Measurements from ENCODE around the gene SNX24. TPM values are rescaled to one million over a fixed set of nuclear protein-coding genes. Genes with fewer than 3 reads are reported as not detected.

Gene SNX24
- total RNA-seq, 2 experiments from 2014 or later, result 2.0 to 2.3 TPM

GRCh38 chr5:123007182-123007581 is 161.8 kb downstream of the SNX24 start:
- no peaks in the 10 kb centered on the region for H3K4me1 Mint-ChIP-seq (ENCODE audit: low read depth)
- H3K4me3 Mint-ChIP-seq, result no peak overlapping the region
- ChIA-PET CTCF (no interaction called here), POLR2A (no interaction called here)
- intact Hi-C loops (cut with micrococcal nuclease), result no loop called here
- DNase-seq (no peak), ATAC-seq (no peak)
- TF ChIP-seq CTCF (IDR thresholded peaks at IDR 0.05), result no peak
- no peaks in the 10 kb centered on the region for H3K27me3 Mint-ChIP-seq
- no peaks in the 10 kb centered on the region for H3K36me3 Mint-ChIP-seq (ENCODE audit: low read depth)
- no peak overlapping the region for H3K27ac Mint-ChIP-seq
- no peaks in the 10 kb centered on the region for H3K9me3 Mint-ChIP-seq

GRCh38 chr5:123007754-123008153 is 162.3 kb downstream of the SNX24 start:
- no peak for DNase-seq
- intact Hi-C loops (cut with micrococcal nuclease), result no loop called here
- CTCF ChIA-PET, result no interaction called here

GRCh38 chr5:123012321-123012720 is 166.9 kb downstream of the SNX24 start:
- Mint-ChIP-seq H3K27me3 (no peaks in the 10 kb centered on the region), H3K4me1 (ENCODE audit: low read depth) (peaks cover 2% of the 10 kb centered on the region), H3K36me3 (ENCODE audit: low read depth) (no peaks in the 10 kb centered on the region), H3K9me3 (peaks cover 2% of the 10 kb centered on the region), H3K27ac (no peak overlapping the region), H3K4me3 (no peak overlapping the region)
- POLR2A ChIA-PET, result no interaction called here
- CTCF ChIA-PET, result no interaction called here
- DNase-seq (no peak), ATAC-seq (no peak)
- no peak for TF ChIP-seq CTCF (IDR thresholded peaks at IDR 0.05)
- intact Hi-C loops (cut with micrococcal nuclease), result no loop called here

More at GRCh38 chr5:123007754-123008153, 162.3 kb downstream of the SNX24 start:
- Mint-ChIP-seq H3K4me1 (ENCODE audit: low read depth) (no peaks in the 10 kb centered on the region), H3K27me3 (no peaks in the 10 kb centered on the region), H3K9me3 (no peaks in the 10 kb centered on the region), H3K4me3 (no peak overlapping the region), H3K27ac (no peak overlapping the region), H3K36me3 (ENCODE audit: low read depth) (no peaks in the 10 kb centered on the region)
- POLR2A ChIA-PET, result no interaction called here
- no peak for ATAC-seq
- TF ChIP-seq CTCF (IDR thresholded peaks at IDR 0.05), result no peak

GRCh38 chr5:123014689-123015088 is 169.3 kb downstream of the SNX24 start:
- TF ChIP-seq CTCF (IDR thresholded peaks at IDR 0.05), result no peak
- ChIA-PET POLR2A (no interaction called here), CTCF (no interaction called here)
- ATAC-seq (no peak), DNase-seq (no peak)
- H3K4me1 Mint-ChIP-seq (ENCODE audit: low read depth), result peaks cover 2% of the 10 kb centered on the region
- no peaks in the 10 kb centered on the region for H3K36me3 Mint-ChIP-seq (ENCODE audit: low read depth)
- H3K9me3 Mint-ChIP-seq, result peaks cover 2% of the 10 kb centered on the region
- intact Hi-C loops (cut with micrococcal nuclease), result no loop called here
- H3K4me3 Mint-ChIP-seq, result no peak overlapping the region
- no peak overlapping the region for H3K27ac Mint-ChIP-seq
- H3K27me3 Mint-ChIP-seq, result no peaks in the 10 kb centered on the region

DNA sequence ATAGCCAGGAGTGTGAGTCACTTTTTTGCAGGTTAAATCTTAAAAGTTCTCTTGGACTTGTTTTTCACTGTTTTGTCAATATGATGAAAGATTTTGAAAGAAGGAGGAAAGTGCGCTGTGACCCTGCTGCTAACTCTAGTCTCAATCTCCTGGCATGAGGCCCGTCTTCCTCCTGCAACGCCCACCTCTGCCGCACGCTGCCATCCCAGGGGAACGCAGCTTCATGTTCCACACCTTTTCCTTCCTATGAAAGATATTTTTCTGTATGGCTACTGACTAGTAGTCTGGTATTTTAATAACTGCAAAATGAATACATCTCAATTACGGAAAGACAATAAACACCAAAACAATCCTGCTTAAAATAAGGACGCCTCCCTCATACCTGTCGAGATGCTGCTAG is 182.8 kb downstream of the SNX24 start:
- TF ChIP-seq CTCF (IDR thresholded peaks at IDR 0.05), result no peak
- Mint-ChIP-seq H3K27me3 (peaks cover 9% of the 10 kb centered on the region), H3K9me3 (no peaks in the 10 kb centered on the region), H3K4me3 (no peak overlapping the region), H3K27ac (no peak overlapping the region), H3K36me3 (ENCODE audit: low read depth) (no peaks in the 10 kb centered on the region), H3K4me1 (ENCODE audit: low read depth) (no peaks in the 10 kb centered on the region)
- intact Hi-C loops (cut with micrococcal nuclease), result no loop called here
- ChIA-PET CTCF (no interaction called here), POLR2A (no interaction called here)
- ATAC-seq (no peak), DNase-seq (no peak)

Measured in activated CD8-positive, alpha-beta T cell treated with anti-CD3 and anti-CD28 coated beads for 36 hours (primary cell).